ENCODE results near the gene ACTR1B.

DNA sequence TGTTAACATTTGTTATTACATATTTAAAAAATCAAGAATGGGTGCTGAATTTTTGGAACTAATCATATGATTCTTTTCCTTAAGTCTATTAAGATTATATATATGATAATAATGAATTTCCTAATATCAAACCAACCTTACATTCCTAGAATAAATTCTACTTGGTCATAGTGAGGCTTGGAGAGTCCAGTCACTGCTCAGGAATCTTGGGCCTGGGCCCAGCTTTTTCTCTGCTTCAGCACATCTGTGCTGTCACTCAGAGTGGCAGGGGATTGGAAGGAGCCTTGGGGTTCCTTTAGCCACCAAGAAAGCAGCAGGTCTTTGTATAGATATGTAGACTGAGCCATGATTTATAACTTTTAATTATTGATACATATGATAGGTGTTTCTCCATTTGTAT lies 29.6 kb upstream of the ACTR1B start:
- TF ChIP-seq EZH2 (IDR thresholded peaks at IDR 0.05; ENCODE audit: borderline replicate concordance, low read depth, low read length, severe bottlenecking), result no peak
- TF ChIP-seq CTCF (IDR thresholded peaks at IDR 0.05; ENCODE audit: borderline replicate concordance, extremely low read depth, low read length, poor library complexity, severe bottlenecking), result no peak

All from DND-41 (cell line).